Thyroid gland (tissue), 4 donors: ENCODE data around the gene GLI1. TPM values are rescaled to one million over a fixed set of nuclear protein-coding genes. Genes with fewer than 3 reads are reported as not detected.

Source experiments
- DNase-seq, 2 donors: peaks; one replicate each; pipeline ENCODE4 v3.0.0-alpha.2; 2019
- H3K27ac ChIP-seq, 3 donors: fragments of 200-600 bp; sonication (generic); 1 replicate in 2 of 3; 2 replicates in 1 of 3; pipeline ENCODE4 v1.5.1; 2016 to 2019; ENCODE audit warnings: mild to moderate bottlenecking in 1 of 3, moderate library complexity in 1 of 3
- H3K27me3 ChIP-seq: fragments of 200-600 bp; sonication (generic); one replicate; pipeline ENCODE4 v1.5.1; 2019
- H3K36me3 ChIP-seq, 2 donors: fragments of 200-600 bp; sonication (generic); one replicate each; pipeline ENCODE4 v1.5.1; 2016 to 2019
- H3K4me1 ChIP-seq, 2 donors: fragments of 200-600 bp; sonication (generic); one replicate each; pipeline ENCODE4 v1.5.1; 2017 to 2019
- H3K4me3 ChIP-seq, 3 donors: fragments of 200-600 bp; sonication (generic); replicated peaks in 1 of 3; 1 replicate in 2 of 3; 2 replicates in 1 of 3; pipeline ENCODE4 v1.5.1; 2016; ENCODE audit warnings: mild to moderate bottlenecking in 1 of 3
- H3K9me3 ChIP-seq: fragments of 200-600 bp; sonication (generic); one replicate; pipeline ENCODE4 v1.5.1; 2017
- POLR2A ChIP-seq, 2 donors: fragments of 450-650 bp; IDR thresholded peaks; one replicate each; pipeline ENCODE4 v1.6.1; 2017; ENCODE audit warnings: antibody characterized with exemption in 2 of 2, mild to moderate bottlenecking in 2 of 2, moderate library complexity in 1 of 2
- WGBS, 2 donors: methylation state at CpG; one replicate each; pipeline ENCODE4 v1.1.5; 2017; 5-methylcytosine and 5-hydroxymethylcytosine counted together
- intact Hi-C: fragments of 100-400 bp; cut with DNase I; formaldehyde crosslinking; loops from one replicate; pipeline ENCODE4 v1.15.1; 2023
- total RNA-seq, 4 donors: library from RNA; depleted of rRNA; stranded (reverse); fragments of >200 nt; gene quantifications; one replicate each; pipeline ENCODE4 v1.2.3, GENCODE V29; 2016
- TF ChIP-seq, protein P1 (sequence below), 6 experiments: fragments of 200-600 bp in 3 of 6; fragments of 450-650 bp in 3 of 6; sonication (generic) in 3 of 6; IDR thresholded peaks; one replicate each; pipeline ENCODE4 v1.5.1; 2016 to 2019; ENCODE audit warnings: antibody characterized with exemption in 6 of 6, mild to moderate bottlenecking in 2 of 6, inconsistent platforms in 1 of 6, moderate library complexity in 1 of 6

GLI1 gene
- total RNA-seq, 4 donors from 2014 or later = 1.1 to 2.2 (median 1.6) TPM; not detected in 1

DNA sequence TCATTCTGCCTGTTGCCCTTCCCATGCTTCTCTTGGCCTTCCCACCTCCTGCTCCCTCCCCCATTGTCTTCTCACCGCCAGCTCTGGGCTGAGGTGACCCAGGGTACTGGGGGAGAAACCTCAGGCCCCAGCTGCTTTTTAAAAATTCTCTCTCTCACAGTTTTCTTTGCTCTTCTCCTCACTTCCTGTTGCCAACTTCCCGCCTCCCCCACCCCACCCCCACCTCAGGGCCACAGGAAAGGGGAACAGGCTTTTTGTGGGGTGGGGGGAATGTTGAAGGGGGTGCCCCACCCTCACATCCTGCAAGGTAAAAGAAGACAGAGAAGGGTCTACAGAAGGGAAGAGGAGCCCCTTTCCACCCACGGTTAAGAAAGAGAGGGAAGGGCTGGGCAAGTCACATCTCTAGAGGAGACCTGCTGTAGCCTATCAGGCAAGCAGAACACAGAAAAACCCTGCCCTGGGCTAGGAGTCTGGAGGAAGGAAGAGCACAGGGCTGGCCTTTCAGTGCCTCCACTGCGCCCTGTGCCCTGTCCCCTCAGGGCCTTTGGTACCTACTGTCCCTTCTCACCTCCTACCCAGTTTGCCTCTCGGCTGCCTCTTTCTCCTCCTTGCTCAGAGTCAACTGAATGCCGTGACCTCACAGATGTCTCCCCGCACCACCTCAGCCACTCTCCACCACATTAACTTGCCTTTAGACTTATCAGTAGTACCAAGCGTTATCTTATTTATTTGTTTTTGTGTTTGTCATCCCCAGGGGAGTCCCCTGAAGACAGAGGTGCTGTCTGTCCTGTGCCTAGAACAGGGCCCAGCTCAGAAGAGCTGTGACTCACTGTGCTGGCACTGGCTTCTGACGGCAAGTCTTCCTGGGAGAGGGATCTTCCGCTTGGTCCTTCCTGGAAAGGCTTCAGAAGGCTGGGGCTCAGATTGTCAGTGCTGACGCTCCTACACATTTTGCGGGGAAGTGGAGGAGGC, 18.4 kb downstream of the GLI1 start:
- Histone ChIP-seq H3K27me3 (peaks cover 14% of the 10 kb centered on the region), H3K4me3 (no peak overlapping the region), H3K27ac (no peak overlapping the region)

DNA sequence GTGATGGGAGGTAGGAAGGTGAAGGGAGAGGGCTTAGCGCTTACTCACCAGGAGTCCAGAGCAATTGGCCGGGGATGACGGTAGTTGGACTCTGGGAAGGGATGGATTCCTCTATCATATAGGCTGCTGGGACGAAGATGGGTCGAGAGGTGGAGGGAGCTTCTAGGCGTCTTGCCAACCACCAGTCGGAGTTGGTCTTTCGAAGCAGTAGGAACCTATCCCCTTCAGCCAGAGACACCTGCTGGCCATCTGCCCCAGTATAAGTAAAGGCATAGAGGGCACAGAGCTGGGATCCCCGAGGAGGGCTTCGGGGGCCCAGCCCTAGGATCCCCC, 19.4 kb downstream of the GLI1 start:
- no peak for TF ChIP-seq POLR2A (IDR thresholded peaks at IDR 0.05)
- TF ChIP-seq, protein P1, sequence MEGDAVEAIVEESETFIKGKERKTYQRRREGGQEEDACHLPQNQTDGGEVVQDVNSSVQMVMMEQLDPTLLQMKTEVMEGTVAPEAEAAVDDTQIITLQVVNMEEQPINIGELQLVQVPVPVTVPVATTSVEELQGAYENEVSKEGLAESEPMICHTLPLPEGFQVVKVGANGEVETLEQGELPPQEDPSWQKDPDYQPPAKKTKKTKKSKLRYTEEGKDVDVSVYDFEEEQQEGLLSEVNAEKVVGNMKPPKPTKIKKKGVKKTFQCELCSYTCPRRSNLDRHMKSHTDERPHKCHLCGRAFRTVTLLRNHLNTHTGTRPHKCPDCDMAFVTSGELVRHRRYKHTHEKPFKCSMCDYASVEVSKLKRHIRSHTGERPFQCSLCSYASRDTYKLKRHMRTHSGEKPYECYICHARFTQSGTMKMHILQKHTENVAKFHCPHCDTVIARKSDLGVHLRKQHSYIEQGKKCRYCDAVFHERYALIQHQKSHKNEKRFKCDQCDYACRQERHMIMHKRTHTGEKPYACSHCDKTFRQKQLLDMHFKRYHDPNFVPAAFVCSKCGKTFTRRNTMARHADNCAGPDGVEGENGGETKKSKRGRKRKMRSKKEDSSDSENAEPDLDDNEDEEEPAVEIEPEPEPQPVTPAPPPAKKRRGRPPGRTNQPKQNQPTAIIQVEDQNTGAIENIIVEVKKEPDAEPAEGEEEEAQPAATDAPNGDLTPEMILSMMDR (IDR thresholded peaks at IDR 0.05) = no peak
- intact Hi-C loops = no loop called here
- no peak for DNase-seq
- peaks cover 13 to 16% of the 10 kb centered on the region in 2 donors for H3K4me1 ChIP-seq
- no peaks in the 10 kb centered on the region for H3K9me3 ChIP-seq
- H3K4me3 ChIP-seq = no peak overlapping the region
- H3K27ac ChIP-seq = no peak overlapping the region
- no peaks in the 10 kb centered on the region for H3K36me3 ChIP-seq
- H3K27me3 ChIP-seq = peaks cover 14% of the 10 kb centered on the region
- 83 to 87% methylated on average over 10 of the region's 10 CpGs for WGBS, 2 donors

More for the DNA sequence above, 18.4 kb downstream of the GLI1 start:
- DNase-seq = no peak
- Histone ChIP-seq H3K36me3 (no peaks in the 10 kb centered on the region), H3K9me3 (no peaks in the 10 kb centered on the region), H3K4me1 (peaks cover 13 to 16% of the 10 kb centered on the region in 2 donors)
- WGBS, 2 donors = 68 to 73% methylated on average over 12 of the region's 12 CpGs
- TF ChIP-seq POLR2A (IDR thresholded peaks at IDR 0.05) = no peak
- TF ChIP-seq, protein P1 (IDR thresholded peaks at IDR 0.05) = no peak
- intact Hi-C loops = no loop called here

DNA sequence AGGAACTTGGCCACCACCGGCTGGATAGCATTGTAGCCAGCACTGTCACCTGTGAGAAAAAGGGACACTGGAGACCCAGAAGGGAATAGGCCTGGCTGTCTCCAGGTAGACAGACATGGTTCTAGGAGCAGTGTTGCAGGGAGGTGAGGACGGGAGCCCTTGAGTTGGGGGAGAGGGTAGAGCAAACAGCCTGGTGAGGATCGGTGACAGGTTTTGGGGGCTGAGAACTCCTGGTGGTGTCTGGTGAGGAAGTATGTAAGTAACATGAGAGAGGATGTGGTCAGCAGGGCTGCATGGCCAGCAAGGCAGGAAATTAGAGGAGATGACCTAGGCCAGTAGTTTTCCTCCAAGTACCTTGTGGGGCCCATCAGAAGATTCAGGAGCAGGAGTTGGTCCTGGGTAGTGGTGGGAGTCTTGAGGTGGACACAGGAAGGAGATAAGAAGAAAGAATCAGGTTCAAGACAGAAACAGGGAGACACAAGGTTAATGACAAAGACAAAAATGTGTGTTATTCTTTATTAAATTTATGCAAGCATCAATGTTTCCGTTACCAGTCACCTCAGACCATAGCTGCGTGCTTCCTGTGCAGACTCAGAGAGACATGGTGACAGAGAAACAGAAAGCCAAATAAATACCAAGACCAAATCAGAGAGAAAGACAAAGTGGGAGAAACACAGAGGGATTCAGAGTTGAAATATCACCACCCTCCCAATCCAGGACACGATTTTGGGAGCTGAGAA, 20.0 kb downstream of the GLI1 start, which contains the start of gene ARHGAP9:
TSS of gene ARHGAP9 (minus strand) at position 491 of the 740 bp plus-strand sequence. CDS start at position 31, 460 bp downstream.
- H3K27me3 ChIP-seq = peaks cover 14% of the 10 kb centered on the region
- no peak within 1 kb of the TSS for H3K4me3 ChIP-seq
- intact Hi-C loops = no loop called here
- no peak for DNase-seq
- H3K27ac ChIP-seq = no peak within 1 kb of the TSS
- H3K4me1 ChIP-seq = peaks cover 13 to 16% of the 10 kb centered on the region in 2 donors
- TF ChIP-seq POLR2A (IDR thresholded peaks at IDR 0.05) = no peak
- TF ChIP-seq, protein P1 (IDR thresholded peaks at IDR 0.05) = no peak
- WGBS, 2 donors = 62 to 74% methylated on average over 6 of the region's 6 CpGs
- H3K9me3 ChIP-seq = no peaks in the 10 kb centered on the region
- H3K36me3 ChIP-seq = no peaks in the 10 kb centered on the region

DNA sequence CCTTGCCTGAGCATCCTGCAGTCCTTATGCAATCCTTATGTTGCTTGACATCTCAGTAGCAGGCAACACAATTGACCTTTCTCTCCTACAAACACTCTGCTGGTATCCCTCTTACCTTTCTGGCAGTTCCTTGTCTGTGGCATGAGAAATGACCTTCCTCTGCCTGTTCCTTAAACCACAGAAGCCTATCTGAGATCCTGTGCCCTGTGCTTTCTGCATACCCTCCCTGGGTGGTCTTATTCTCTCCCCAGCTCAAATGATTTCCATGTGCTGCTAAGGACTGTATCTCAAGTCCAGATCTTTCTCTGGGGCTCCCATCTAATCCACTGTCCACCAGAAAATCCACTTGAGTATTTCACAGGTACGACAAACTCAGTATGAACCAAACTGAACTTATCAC, 22.1 kb downstream of the GLI1 start:
- Histone ChIP-seq H3K36me3 (no peaks in the 10 kb centered on the region), H3K4me3 (no peak overlapping the region), H3K27me3 (peaks cover under 1% of the 10 kb centered on the region), H3K4me1 (no peaks in the 10 kb centered on the region), H3K9me3 (no peaks in the 10 kb centered on the region), H3K27ac (no peak overlapping the region)
- WGBS, 2 donors = 59 to 61% methylated on average over 1 of the region's 1 CpG
- no peak for TF ChIP-seq POLR2A (IDR thresholded peaks at IDR 0.05)
- TF ChIP-seq, protein P1 (IDR thresholded peaks at IDR 0.05) = no peak
- DNase-seq = no peak
- intact Hi-C loops = no loop called here
